Measurements from ENCODE around the gene KCTD17. TPM values are rescaled to one million over a fixed set of nuclear protein-coding genes. Genes with fewer than 3 reads are reported as not detected.

The KCTD17 gene
- total RNA-seq: 34.9 TPM

GRCh38 chr22:37051391-37052385 is at the start of gene KCTD17:
TSS of gene KCTD17 (plus strand) at chr22:37051742. CDS start at chr22:37051761, 19 bp downstream.
- intact Hi-C loops (cut with DNase I): loop anchor here (1.0 to 5.0 kb wide), 3 partner anchors 32 to 274 kb away; partner anchors contain the start of genes IFT27, MPST and TST
- H3K9me3 ChIP-seq: no peaks in the 10 kb centered on the region
- TF ChIP-seq CTCF (IDR thresholded peaks at IDR 0.05): no peak
- H3K4me1 ChIP-seq: peaks cover 6 to 8% of the 10 kb centered on the region in 2 donors
- no peak within 1 kb of the TSS for H3K27ac ChIP-seq
- DNase-seq (ENCODE audit: low spot score in 2 of 2): peak in 1 of 2 donors; percentile 83
- H3K4me3 ChIP-seq: peak within 1 kb of the TSS; percentile 87 to 95
- no peaks in the 10 kb centered on the region for H3K27me3 ChIP-seq
- H3K36me3 ChIP-seq: peaks cover 6 to 15% of the 10 kb centered on the region in 2 donors

GRCh38 chr22:37001826-37002225 is 49.7 kb upstream of the KCTD17 start:
- Histone ChIP-seq H3K27me3 (no peaks in the 10 kb centered on the region), H3K9me3 (no peaks in the 10 kb centered on the region), H3K4me1 (no peaks in the 10 kb centered on the region), H3K27ac (no peak overlapping the region), H3K36me3 (no peaks in the 10 kb centered on the region), H3K4me3 (no peak overlapping the region)
- intact Hi-C loops (cut with DNase I): no loop called here
- no peak for TF ChIP-seq CTCF (IDR thresholded peaks at IDR 0.05)
- DNase-seq (ENCODE audit: low spot score in 2 of 2): no peak

GRCh38 chr22:37002633-37003032 is 48.9 kb upstream of the KCTD17 start:
- H3K27ac ChIP-seq: no peak overlapping the region
- no peak for DNase-seq (ENCODE audit: low spot score in 2 of 2)
- no peaks in the 10 kb centered on the region for H3K4me1 ChIP-seq
- no peaks in the 10 kb centered on the region for H3K9me3 ChIP-seq
- no peak for TF ChIP-seq CTCF (IDR thresholded peaks at IDR 0.05)
- intact Hi-C loops (cut with DNase I): no loop called here
- H3K27me3 ChIP-seq: no peaks in the 10 kb centered on the region
- H3K4me3 ChIP-seq: no peak overlapping the region
- no peaks in the 10 kb centered on the region for H3K36me3 ChIP-seq

- no peak for TF ChIP-seq CTCF (IDR thresholded peaks at IDR 0.05)
- Histone ChIP-seq H3K4me1 (peaks cover 0 to 6% of the 10 kb centered on the region in 2 donors), H3K27me3 (no peaks in the 10 kb centered on the region), H3K9me3 (no peaks in the 10 kb centered on the region), H3K27ac (no peak overlapping the region), H3K4me3 (no peak overlapping the region), H3K36me3 (no peaks in the 10 kb centered on the region)
- intact Hi-C loops (cut with DNase I): no loop called here
- no peak for DNase-seq (ENCODE audit: low spot score in 2 of 2)
Measured at GRCh38 chr22:37007651-37008050, 43.9 kb upstream of the KCTD17 start.

- H3K4me1 ChIP-seq: peaks cover 0 to 6% of the 10 kb centered on the region in 2 donors
- intact Hi-C loops (cut with DNase I): no loop called here
- H3K36me3 ChIP-seq: no peaks in the 10 kb centered on the region
- H3K9me3 ChIP-seq: no peaks in the 10 kb centered on the region
- H3K27ac ChIP-seq: no peak overlapping the region
- DNase-seq (ENCODE audit: low spot score in 2 of 2): no peak
- H3K4me3 ChIP-seq: no peak overlapping the region
- TF ChIP-seq CTCF (IDR thresholded peaks at IDR 0.05): no peak
- no peaks in the 10 kb centered on the region for H3K27me3 ChIP-seq
Measured at GRCh38 chr22:37008365-37008764, 43.2 kb upstream of the KCTD17 start.
